SKM-1 (cell line): ENCODE measurements around the gene MOSMO.
"Not testable (repeated sequence)": the region's sequence is repeated elsewhere in the genome, so short reads cannot be mapped to it uniquely, and the experiment has no call there.

ENCODE experiments used
- DNase-seq: peaks from one replicate; lab custom pipeline; 2025; ENCODE audit not compliant: unreplicated experiment; lab: John Stamatoyannopoulos, UW

The MOSMO gene

DNA sequence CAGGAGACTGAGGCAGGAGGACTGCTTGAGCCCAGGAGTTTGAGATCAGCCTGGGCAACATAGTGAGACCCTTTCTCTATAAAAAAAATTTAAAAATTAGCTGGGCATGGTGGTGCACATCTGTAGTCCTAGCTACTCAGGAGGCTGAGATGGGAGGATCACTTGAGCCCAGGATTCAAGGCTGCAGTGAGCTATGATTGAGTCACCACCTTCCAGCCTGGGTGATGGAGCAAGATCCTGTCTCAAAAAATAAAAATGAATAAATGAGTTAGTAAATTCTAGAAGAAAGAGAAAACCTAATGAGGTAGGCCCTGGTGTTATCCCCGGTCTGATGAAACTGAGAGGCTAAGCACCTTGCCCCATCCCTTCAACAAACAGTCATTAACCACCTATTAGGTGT lies 5.9 kb upstream of the MOSMO start:
- DNase-seq: not testable (repeated sequence)

DNA sequence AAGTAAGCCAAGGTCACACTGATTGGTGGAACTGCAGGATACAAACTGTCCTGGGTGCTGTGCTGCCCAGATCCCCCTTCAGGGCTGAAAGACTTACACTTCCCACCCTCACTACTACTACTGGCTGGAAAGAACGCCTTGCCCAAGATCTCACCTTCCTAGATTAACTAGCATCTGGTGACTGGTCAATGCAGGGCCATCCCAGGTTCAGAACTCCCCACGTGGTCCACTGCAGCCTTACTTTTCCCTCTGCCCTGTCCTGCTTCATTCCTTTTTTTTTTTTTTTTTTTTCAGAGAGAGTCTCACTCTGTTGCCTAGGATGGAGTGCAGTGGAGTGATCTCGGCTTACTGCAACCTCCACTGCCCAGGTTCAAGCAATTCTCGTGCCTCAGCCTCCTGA lies 4.7 kb upstream of the MOSMO start:
- DNase-seq: no peak

DNA sequence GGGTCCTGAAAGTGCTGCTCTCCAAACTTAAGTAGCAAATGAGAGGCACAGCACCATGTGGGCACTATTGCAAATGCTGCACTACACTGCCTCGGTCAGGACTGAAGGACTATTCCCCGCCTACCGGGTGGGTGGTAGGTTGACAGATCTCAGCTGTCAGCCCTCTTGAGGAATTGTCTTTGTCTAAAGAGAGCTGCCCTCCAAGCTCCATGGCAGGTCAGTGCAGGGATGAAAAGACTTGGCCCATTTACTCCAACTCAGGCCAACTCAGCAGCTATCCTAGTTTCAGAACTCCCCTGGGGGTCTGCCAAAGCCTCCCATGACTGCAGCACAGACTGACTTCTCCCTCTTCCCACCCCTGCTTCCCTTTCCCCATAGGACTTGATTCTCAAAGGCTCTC lies 3.6 kb upstream of the MOSMO start:
- no peak for DNase-seq

DNA sequence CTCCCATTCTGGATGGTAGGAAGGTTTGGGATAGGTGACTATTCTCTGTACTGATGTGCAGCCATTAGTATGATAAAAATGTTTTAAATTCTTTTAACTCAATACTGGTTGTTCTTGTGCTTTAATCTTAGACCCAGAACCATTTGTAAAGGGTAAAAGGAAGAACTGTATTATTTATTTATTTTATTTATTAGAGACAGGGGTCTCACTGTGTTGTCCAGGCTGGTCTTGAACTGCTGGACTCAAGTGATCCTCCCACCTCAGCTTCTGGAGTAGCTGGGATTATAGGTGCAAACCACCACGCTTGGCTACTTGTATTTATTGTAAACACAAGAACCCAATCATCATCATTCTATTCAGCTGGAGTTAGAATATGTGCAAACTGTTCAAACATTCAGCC lies 2.2 kb upstream of the MOSMO start:
- no peak for DNase-seq

DNA sequence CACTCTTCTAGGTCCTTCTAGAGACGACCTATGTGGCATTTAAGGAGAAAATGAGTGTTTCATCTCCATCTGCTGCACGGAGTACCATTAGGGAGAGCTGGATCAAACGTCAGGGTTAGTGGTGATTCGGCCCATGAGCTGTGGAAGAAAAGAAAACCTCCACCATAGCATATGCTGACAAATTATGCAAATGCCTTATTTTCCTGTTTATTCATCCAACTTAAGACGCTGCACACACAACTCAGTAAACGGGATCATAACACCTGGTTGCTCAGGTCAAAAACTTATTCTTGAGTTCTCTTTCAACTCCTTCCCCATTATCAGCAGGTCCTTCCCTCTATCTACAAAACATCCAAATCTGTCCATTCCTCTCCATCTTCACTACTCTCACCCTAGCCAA lies 1.3 kb upstream of the MOSMO start:
- no peak for DNase-seq

DNA sequence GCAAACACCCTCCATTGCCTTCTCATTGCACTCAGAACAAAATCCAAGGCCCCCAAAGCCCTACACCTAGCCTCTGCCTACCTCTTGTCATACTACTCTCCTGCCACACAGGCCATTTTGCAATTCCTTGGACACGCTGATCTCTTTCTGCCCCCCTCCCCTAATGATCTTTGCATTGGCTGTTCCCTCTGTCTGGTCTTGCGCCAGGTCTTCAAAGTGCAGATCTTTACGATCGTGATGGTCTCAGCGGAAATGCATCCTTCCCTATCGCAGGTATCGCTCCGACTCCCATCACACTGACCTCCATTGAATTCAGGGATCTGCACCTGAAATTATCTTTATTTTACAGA lies 777 bp upstream of the MOSMO start:
- DNase-seq: no peak

DNA sequence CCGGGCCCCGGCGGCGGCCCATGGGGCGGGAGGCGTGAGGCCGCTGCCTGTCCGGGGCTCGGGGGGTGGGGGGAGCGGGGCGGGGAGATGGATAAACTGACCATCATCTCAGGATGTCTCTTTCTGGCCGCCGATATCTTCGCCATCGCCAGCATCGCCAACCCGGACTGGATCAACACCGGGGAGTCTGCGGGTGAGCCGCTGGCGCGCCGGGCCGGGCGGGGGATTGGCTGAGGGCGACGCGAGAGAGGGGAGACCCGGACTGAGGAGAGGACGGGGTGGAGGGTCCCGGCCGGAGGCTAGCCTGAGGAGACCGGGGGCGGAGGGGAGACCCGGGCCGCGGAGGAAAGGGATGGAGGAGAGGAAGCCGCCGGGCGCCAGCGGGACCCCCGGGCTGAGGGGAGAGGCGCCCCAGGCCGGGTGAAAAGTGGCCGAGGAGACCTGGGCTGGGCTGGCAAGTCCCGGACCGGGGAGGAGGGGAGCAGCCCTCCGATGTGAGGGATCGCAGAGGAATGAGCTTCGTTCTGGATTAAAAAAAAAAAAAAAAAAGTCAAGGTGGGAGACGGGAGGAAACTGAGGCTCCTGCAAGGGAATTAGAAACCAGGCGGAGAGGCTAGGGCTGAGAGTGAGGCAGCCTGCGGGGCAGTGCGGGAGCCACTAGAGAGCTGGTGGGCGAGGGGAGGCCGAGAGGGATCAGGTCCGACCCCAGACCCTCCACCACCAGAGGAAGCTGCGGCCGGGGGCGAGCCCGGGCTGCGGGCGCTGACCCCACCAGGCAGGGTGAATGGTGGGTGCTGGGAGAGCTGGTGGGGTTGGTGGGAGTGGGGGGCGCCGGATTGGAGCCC lies 526 bp downstream of the MOSMO start:
- no peak for DNase-seq

DNA sequence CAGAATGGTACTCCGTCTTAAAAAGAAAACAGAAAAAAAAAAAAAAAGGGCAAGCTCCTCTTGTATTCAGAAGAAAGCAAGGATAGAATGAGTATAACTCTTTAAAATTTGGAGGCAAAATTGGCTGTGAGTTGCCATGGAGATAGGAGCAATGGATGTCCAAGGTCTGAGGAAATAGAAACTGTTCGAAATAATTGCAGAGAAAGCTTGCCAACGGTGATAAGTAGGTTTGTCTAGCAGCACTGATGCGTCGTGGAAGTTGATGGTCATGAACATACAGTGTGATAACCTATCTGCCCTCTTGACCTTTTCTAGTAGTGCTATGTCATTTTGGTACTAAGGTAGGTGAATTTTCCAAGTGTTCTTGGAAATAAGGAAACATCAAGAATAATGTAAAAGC lies 3.0 kb downstream of the MOSMO start:
- DNase-seq: no peak

DNA sequence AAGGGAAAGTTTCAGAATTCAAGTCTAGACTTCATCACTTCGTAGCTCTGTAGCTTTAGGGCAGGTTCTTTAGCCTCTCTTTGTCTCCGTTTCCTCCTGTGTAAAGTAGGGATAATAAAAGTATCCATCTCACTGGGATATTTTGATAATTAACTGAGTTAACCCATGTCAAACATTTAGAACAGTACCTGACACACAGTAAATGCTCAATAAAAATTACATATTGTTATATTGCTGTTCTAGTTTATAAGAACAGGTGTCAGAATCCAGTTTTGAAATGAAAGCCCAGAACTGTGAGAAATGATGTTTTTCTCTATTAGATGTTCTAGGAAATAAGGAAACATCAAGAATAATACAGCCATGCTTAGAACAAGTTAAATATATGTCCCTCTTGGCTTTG lies 4.3 kb downstream of the MOSMO start:
- no peak for DNase-seq

DNA sequence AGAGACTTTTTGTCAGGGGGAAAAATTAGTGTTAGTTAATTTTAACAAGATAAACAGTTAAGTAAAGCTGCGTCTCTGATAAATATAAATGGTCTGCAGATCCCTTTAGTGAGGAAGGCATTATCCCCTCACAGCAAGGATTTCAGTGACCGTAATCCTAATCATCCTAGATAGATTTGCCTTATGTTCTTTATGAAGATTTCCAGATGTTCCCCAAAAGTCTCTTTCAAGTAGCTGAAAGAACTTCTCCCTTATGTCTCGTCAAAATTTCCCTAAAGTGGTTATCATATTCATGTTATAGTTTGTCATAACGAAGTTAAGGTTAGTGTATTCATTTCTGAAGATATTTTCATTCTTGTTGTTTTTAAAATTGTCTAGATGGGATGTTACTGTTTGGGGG lies 5.6 kb downstream of the MOSMO start:
- no peak for DNase-seq

DNA sequence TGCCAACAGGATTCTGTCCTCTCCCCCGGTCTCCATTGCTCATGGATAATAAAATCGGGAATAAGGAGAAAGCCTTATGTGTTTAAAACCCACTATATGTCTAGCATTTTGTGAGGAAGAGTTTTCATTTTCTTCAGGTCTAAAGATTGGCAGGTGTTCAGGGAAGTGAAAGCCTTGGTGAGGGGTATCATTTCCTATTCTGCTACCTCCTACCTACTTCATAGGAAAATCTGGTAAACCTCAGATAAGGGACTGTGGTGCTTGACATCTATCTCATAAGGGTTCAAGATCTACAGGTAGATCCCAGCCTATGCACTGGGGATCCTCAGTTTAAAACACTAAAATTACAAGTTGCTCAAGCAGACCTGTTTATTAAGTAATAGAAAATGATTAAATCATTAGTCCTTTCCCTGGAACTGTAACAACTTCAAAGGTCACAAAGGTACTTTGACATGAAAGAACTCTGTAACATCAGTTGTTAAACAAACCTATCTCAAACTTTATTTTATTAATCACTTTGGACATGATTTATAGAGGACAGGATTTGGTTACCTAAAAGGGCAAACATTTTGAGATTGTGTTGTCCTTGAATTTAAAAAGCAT lies 6.5 kb downstream of the MOSMO start:
- no peak for DNase-seq

DNA sequence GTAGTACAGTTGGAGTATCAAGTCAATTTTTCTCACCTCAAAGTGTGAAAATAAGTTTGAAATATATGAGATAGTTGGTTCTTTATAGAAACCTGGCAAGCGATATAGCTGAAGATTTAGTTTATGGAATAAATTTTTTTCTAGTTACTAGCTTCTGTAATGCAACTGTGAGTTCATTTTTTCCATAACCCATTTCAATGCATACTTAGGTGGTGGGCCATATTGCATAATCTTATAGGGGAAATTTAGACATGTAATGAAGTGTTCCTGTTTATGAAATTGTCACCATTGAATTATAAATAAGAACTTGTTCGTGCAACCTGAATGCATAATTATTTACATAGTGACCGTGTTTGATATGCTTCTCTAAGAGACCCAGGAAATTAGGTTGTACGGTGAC lies 9.0 kb downstream of the MOSMO start:
- no peak for DNase-seq

DNA sequence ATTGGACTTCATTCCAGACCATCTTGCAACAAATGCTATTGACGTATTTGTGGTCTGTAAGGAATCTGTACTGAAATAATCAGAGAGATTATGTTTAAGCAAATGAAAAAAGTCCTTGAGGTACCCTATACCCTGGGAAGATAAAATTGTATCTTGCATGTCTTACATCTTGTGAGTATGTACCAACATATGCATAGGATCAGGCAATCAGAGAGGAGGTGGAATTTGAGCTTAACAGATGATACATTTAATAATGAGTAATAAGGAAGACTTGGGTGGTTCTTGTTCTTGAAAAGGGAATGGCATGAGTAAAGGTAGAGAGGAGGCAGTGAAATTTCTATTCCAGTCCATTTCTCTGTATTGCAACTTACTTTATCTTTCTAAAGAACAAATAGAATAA lies 10.6 kb downstream of the MOSMO start:
- DNase-seq: no peak

DNA sequence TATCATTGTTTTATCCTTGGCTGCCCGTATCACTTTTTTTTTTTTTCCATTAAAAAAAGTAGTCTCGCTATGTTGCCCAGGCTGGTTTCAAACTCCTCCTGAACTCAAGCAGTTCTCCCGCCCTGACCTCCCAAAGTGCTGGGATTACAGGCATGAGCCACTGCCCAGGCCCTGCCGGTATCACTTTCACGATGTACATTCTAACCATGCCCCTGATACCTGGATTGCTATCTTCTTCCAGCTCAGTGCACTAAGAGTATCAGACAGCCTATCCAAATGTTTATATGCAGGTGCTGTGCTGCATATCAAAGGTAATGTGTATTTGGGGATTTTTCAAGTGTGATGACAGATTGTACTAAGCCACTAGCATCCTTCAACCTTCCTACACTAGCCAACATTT lies 14.2 kb downstream of the MOSMO start:
- DNase-seq: no peak

DNA sequence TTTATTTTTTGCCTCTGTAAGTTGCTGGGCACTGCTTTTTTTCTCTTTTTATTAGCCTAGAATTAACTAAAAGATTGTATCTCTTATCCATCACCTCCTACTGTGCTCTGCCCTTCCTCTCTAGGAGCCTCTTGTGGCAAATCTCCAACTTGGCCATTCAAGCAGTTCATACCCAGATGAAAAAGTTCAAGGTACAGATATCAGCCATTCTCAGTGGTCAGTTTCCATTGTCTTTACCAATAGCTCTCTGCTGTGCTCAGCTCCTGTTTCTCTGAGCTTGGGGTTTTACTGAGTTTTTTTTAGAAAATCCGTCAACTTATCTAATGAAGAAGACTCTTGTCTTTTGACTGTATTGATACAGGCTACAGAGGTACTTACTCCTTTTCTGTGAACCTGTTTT lies 15.6 kb downstream of the MOSMO start:
- DNase-seq: no peak

DNA sequence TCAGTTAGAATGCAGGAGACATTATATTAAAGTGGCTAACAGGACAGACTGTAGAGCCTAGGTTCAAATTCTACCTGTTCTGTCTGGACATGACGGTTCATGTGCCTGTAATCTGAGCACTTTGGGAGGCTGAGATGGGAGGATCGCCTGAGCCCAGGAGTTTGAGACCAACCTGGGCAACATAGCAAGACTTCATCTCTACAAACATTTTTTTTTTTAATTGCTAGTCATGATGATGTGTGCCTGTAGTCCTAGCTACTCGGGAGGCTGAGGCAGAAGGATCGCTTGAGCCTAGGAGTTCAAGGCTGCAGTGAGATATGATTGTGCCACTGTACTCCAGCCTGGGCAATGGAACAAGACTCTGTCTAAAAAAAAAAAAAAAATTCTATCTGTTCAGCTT lies 16.9 kb downstream of the MOSMO start:
- not testable (repeated sequence) for DNase-seq

DNA sequence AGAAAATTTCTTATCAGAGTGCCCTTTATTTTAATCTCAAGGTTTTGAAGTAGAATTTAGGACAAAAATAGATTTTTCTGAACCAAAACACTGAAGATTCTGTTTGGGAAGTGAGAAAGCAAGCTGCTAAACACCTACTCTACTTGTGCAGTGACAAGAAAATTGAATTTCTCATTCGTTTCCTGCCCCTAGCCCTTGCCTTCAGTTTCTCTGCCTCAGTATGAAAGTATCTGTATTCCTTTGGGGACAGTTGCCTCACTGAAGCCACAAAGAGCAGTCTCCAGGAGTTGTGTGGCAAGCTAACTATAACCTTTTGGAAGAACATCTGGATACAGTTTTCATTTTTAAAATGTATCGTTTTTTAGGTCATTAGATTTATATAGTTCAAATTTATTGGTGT lies 19.7 kb downstream of the MOSMO start:
- no peak for DNase-seq

DNA sequence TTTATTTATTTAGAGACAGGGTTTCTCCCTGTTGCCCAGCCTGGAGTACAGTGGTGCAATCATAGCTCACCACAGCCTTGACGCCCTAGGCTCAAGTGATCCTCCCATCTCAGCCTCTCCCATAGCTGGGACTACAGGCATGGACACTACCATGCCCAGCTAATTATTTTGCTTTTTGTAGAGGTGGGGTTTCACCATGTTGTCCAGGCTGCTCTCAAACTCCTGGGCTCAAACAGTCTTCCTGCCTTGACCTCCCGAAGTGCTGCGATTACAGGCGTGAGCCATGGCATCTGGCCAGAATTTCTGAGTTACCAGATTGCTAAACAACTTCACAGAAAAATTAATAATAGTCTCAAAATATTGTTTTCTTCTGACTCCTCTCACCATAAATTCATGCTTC lies 21.7 kb downstream of the MOSMO start:
- no peak for DNase-seq

DNA sequence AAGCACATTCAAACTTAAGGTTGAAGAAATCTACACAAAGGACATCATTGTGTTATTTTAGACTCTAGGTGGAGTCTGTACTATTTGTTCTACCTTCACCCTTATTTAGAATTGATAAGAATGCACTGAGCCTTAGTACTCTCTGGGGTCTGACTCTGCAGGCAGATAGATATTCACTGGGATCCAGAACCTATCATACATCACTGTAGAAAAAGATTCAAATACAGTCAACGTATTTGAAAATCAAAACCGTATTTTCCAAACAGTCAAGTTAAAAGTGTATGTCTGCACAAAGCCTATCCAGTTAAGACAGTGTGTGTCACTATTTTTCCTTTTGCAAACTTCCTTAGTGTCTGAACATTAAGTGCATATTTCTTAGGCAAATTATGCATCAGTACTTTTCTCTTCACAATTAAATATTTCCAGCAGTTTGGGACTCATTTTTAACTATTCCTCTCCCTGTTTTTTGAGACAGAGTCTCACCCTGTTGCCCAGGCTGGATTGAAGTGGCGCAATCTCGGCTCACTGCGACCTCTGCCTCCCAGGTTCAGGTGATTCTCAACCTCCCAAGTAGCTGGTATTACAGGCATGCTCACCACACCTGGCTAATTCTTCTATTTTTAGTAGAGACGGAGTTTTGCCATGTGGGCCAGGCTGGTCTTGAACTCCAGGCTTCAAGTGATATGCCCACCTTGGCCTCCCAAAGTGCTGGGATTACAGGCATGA lies 22.3 kb downstream of the MOSMO start:
- DNase-seq: no peak

DNA sequence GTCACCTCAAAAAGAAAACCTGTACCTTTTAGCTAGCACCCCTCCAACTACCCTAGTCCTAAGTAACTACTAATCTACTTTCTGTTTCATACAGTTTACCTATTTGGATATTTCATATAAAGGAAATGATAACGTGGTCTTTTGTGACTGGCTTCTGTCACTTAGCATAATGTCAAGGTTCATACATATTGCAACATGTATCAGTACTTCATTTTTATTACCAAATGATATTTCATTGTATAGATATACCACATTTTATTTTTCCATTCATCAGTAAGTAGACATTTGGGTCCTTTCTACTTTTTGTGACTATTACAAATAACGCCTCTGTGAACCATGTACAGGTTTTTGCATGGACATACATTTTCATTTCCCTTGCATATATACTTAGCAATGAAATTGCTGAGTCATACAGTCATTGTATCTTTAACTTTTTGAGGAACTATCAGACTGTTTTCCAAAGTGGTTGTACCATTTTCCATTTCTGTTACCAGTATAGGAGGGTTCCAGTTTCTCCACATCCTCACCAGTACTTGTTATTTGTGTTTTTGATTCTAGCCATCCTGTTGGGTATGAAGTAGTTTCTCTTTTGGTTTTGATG lies 23.7 kb downstream of the MOSMO start:
- DNase-seq: no peak

DNA sequence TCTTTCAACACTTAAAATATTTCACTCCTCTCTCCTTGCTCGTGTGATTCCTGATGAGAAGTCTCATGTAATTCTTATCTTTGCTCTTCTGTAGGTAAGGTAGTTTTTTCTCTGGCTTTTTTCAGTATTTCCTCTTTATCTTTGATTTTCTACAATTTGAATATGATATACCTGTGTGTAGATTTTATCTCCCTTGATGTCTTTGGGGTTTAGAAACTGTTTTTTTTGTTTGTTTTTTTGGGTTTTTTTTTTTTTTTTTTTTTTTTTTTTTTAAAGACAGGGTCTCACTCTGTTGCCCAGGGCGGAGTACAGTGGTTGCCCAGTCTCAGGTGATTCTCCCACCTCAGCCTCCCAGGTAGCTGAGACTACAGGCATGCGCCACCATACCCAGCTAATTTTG lies 26.6 kb downstream of the MOSMO start:
- no peak for DNase-seq

DNA sequence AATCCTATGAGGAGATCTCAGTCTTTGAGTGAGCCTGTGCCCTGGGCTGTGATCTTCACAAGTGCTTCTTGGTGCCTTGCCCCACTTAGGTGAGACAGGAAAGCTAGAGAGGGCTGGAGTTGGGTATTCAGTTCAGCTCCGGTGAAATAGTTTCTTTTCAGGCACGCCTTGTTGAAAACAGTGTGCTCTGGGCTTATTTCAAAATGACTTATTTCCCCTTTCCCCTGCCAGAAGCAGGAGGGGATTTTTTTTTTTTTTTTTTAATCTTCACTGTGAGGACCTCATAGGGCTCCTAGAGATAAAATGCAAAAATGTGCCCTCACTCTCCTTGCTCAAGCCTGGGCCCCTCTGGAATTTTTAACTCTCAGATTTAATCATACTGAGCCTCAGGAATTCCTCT lies 27.2 kb downstream of the MOSMO start:
- DNase-seq: no peak
